Ovary (tissue), 9 donors: ENCODE results near the gene SERINC5. TPM values are rescaled to one million over a fixed set of nuclear protein-coding genes. Genes with fewer than 3 reads are reported as not detected.
A peak's percentile ranks its signal among the peaks of the same experiment; 100 is the strongest.

Experiments used
- DNase-seq, 5 donors: peaks; one replicate each; pipeline ENCODE4 v3.0.0-alpha.2; 2019 to 2020
- H3K27ac ChIP-seq, 2 donors: fragments of 200-600 bp; one replicate each; pipeline versions ENCODE4 v1.5.1 to v1.8.0; 2019 to 2022
- H3K27me3 ChIP-seq: fragments of 200-600 bp; one replicate; pipeline ENCODE4 v1.8.0; 2022
- H3K36me3 ChIP-seq: fragments of 200-600 bp; sonication (generic); one replicate; pipeline ENCODE4 v1.5.1; 2019
- H3K4me1 ChIP-seq: one replicate; pipeline ENCODE4 v1.8.1; 2013; ENCODE audit warnings: mild to moderate bottlenecking, moderate library complexity; ENCODE audit not compliant: insufficient read depth
- H3K4me3 ChIP-seq: fragments of 200-600 bp; sonication (generic); one replicate; pipeline ENCODE4 v1.5.1; 2017
- H3K9me3 ChIP-seq, 2 donors: fragments of 200-600 bp in 1 of 2; sonication (generic) in 1 of 2; one replicate each; pipeline versions ENCODE4 v1.5.1 to v1.8.1; 2013 to 2019; ENCODE audit warnings: mild to moderate bottlenecking in 1 of 2, moderate library complexity in 1 of 2
- EP300 ChIP-seq: sonication (generic); formaldehyde crosslinking; IDR thresholded peaks from one replicate; pipeline ENCODE4 v1.6.1; 2017; ENCODE audit warnings: antibody characterized with exemption
- POLR2A ChIP-seq: fragments of 450-650 bp; IDR thresholded peaks from one replicate; pipeline ENCODE4 v1.6.1; 2017; ENCODE audit warnings: antibody characterized with exemption, mild to moderate bottlenecking, moderate library complexity
- WGBS, 3 donors: extraction: QIAGEN DNeasy Blood & Tissue Kit in 1 of 3; methylation state at CpG; one replicate each; pipeline versions ENCODE4 v1.1.5 to v1.1.7; 2013 to 2017; 5-methylcytosine and 5-hydroxymethylcytosine counted together
- intact Hi-C, 4 donors: fragments of 100-400 bp; cut with DNase I; formaldehyde crosslinking; loops; one replicate each; pipeline versions ENCODE4 v1.11.0 to v1.15.1; 2022 to 2023
- polyA plus RNA-seq, 2 donors: library from polyadenylated mRNA; stranded (reverse); fragments of 200-250 nt in 1 of 2; fragments of 350-450 nt in 1 of 2; fragmentation: Illumina TruSeq in 1 of 2; extraction: RNeasy Lipid Tissue Mini Kit (QIAGEN cat#74804) in 1 of 2; gene quantifications; one replicate each; pipeline ENCODE4 v1.2.3, GENCODE V29; 2013 to 2014
- total RNA-seq, 7 donors: library from RNA; depleted of rRNA in 2 of 7; stranded (reverse); fragments of >200 nt in 2 of 7; fragmentation: NEBNext Ultra II Directional in 3 of 7; extraction: Animal tissue kit (Norgen Biotek cat#: 25700) in 3 of 7; gene quantifications; one replicate each; pipeline versions ENCODE4 v1.1.0 to v1.2.4, GENCODE V29; 2016 to 2023
- TF ChIP-seq, protein P1 (sequence below), 3 donors: fragments of 450-650 bp in 2 of 3; fragments of 200-600 bp in 1 of 3; IDR thresholded peaks; one replicate each; pipeline versions ENCODE4 v1.5.1 to v1.8.0; 2016 to 2022; ENCODE audit warnings: antibody characterized with exemption in 3 of 3, mild to moderate bottlenecking in 1 of 3
- donor health status: DM: no; HTN: no; CAD: no; lungs with moderate emphysema.
- donor health status: DM: no; HTN: no; CAD: no.
- donor health status: Bipolar disorder and iron deficiency.
- donor health status: DM: yes; HTN: yes; CAD: no.
- donor health status: DM: no; HTN: no; CAD: no.
- donor health status: DM: yes; HTN: yes; CAD: no.

Gene SERINC5
- total and polyA plus RNA-seq, 9 donors, result 12.7 to 88.7 (median 44.5) TPM

DNA sequence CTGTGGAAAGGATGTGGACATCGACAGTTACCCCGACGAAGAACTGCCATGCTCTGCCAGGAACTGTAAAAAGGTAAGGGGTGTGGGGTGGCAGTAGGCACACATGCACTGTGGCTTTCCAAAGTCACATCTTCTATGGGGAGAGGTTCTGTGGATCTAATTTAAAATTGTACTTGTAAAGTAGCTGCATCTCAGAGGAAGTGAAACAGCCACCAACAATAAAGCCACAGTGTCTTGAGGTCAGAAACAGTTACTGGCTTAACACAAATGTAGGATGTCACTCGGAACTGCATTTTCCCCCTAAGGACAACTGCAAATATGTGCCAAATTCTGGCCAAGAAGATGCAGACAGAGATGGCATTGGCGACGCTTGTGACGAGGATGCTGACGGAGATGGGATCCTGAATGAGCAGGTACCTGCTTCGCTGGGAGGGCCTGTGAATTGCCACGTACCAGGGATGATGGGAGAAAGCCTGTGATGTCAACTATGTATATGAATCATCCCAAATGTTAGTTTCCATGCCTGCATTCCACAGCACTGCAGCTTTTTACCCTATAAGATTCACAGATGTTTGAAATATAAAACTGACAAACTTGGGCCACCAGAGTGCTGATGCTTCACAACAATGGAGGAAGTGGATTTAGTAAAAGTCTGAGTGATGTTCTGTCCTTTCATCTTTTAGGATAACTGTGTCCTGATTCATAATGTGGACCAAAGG, 185.4 kb downstream of the SERINC5 start:
- H3K4me1 ChIP-seq, result peaks cover 10% of the 10 kb centered on the region
- WGBS, 3 donors, result 81 to 85% (median 85%) methylated on average over 10 of the region's 10 CpGs
- peak overlapping the region in 1 of 2 donors; percentile 31 for H3K27ac ChIP-seq
- intact Hi-C loops, result no loop called here
- TF ChIP-seq EP300, result no peak
- TF ChIP-seq, protein P1, sequence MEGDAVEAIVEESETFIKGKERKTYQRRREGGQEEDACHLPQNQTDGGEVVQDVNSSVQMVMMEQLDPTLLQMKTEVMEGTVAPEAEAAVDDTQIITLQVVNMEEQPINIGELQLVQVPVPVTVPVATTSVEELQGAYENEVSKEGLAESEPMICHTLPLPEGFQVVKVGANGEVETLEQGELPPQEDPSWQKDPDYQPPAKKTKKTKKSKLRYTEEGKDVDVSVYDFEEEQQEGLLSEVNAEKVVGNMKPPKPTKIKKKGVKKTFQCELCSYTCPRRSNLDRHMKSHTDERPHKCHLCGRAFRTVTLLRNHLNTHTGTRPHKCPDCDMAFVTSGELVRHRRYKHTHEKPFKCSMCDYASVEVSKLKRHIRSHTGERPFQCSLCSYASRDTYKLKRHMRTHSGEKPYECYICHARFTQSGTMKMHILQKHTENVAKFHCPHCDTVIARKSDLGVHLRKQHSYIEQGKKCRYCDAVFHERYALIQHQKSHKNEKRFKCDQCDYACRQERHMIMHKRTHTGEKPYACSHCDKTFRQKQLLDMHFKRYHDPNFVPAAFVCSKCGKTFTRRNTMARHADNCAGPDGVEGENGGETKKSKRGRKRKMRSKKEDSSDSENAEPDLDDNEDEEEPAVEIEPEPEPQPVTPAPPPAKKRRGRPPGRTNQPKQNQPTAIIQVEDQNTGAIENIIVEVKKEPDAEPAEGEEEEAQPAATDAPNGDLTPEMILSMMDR (IDR thresholded peaks at IDR 0.05), result no peak
- no peak for TF ChIP-seq POLR2A
- no peaks in the 10 kb centered on the region for H3K9me3 ChIP-seq
- no peak for DNase-seq
- no peaks in the 10 kb centered on the region for H3K27me3 ChIP-seq
- H3K4me3 ChIP-seq, result no peak overlapping the region
- H3K36me3 ChIP-seq, result no peaks in the 10 kb centered on the region

DNA sequence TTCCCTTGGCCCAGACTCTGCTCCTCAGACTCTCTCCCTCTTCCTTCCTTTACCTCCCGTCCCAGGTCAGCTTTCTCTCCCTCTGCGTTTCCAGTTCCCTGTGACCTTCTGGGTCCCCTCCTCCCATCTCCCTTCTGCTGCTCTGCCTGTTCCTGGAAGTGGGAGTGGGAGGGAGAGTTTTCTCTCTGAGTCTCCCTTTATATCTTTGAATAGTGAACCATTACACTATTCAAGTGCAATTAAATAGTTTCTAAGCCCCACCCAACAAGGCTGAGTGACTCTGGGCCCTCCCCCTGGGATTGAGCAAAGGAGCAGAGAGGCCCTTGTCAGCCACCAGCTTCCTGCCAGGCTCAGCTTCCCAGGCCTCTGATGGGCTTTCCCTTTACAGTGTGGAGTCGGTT, 185.9 kb downstream of the SERINC5 start:
- TF ChIP-seq POLR2A (no peak), EP300 (no peak)
- TF ChIP-seq, protein P1 (IDR thresholded peaks at IDR 0.05), result no peak
- no peak for DNase-seq
- H3K4me1 ChIP-seq, result peaks cover 8% of the 10 kb centered on the region
- no peak overlapping the region for H3K4me3 ChIP-seq
- H3K9me3 ChIP-seq, result no peaks in the 10 kb centered on the region
- H3K27ac ChIP-seq, result peak overlapping the region in 1 of 2 donors; percentile 31
- WGBS, 3 donors, result 10 to 25% (median 19%) methylated on average over 3 of the region's 3 CpGs
- intact Hi-C loops, result no loop called here
- no peaks in the 10 kb centered on the region for H3K27me3 ChIP-seq
- H3K36me3 ChIP-seq, result no peaks in the 10 kb centered on the region

DNA sequence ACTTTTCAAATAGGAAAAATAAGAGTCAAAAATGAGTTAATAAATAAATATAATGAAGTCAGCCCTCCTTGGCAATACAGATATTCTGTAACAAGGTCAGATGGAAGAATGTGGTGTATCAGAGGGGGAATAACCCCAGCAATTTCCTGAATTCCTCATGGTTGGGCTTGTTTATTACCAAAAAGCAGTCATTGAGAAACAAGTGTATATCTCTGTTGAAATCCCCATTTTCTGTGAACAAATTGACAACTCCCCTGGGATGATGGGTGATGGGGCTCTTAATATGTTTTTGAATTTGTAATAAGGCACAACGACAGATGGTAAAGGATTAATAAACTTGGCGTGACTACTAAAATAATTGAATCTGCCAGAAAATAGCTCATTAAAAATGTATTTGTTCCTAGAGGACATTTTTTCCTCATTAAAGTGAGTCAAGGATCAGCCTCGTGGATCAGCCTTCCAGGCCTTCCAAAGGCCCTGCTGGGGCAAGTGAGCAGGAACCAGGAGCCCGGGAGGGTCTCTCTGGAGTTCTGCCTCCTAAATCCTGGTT, 186.5 kb downstream of the SERINC5 start:
- 13 to 20% (median 14%) methylated on average over 4 of the region's 4 CpGs for WGBS, 3 donors
- no peaks in the 10 kb centered on the region for H3K27me3 ChIP-seq
- H3K9me3 ChIP-seq, result no peaks in the 10 kb centered on the region
- TF ChIP-seq EP300, result no peak
- TF ChIP-seq, protein P1 (IDR thresholded peaks at IDR 0.05), result no peak
- no peak for TF ChIP-seq POLR2A
- peak overlapping the region in 1 of 2 donors; percentile 31 for H3K27ac ChIP-seq
- H3K4me1 ChIP-seq, result peaks cover 8% of the 10 kb centered on the region
- H3K36me3 ChIP-seq, result no peaks in the 10 kb centered on the region
- no peak for DNase-seq
- H3K4me3 ChIP-seq, result no peak overlapping the region
- intact Hi-C loops, result no loop called here

DNA sequence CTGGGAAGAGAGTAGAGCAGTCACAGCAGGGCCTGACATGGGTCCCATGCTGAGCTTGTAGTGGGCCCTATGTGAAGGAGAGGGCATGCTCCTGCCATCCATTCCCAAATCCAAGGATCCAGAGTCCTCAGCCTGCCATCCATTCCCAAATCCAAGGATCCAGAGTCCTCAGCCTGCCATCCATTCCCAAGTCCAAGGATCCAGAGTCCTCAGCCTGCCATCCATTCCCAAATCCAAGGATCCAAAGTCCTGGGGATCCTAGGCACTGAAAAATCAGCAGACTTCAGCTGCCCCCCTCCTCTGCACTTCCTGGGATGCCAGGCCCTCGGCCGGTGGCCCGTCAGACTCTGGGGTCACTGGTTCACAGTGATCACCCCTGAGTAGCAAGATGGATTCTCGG, 187.1 kb downstream of the SERINC5 start:
- no peak for DNase-seq
- H3K4me3 ChIP-seq, result no peak overlapping the region
- H3K4me1 ChIP-seq, result peaks cover 8% of the 10 kb centered on the region
- TF ChIP-seq, protein P1 (IDR thresholded peaks at IDR 0.05), result no peak
- TF ChIP-seq POLR2A, result no peak
- no peak for TF ChIP-seq EP300
- H3K27ac ChIP-seq, result no peak overlapping the region
- H3K27me3 ChIP-seq, result no peaks in the 10 kb centered on the region
- H3K9me3 ChIP-seq, result no peaks in the 10 kb centered on the region
- H3K36me3 ChIP-seq, result no peaks in the 10 kb centered on the region
- intact Hi-C loops, result no loop called here
- WGBS, 3 donors, result 16 to 39% (median 36%) methylated on average over 4 of the region's 4 CpGs
